NCI-H2029 treated with DMSO at 0.1 percent for 48 hours (cell line): ENCODE results near the gene RAP1GAP.

Experiments used
- DNase-seq: peaks from one replicate; lab custom pipeline; 2025; lab: John Stamatoyannopoulos, UW

Gene RAP1GAP

DNA sequence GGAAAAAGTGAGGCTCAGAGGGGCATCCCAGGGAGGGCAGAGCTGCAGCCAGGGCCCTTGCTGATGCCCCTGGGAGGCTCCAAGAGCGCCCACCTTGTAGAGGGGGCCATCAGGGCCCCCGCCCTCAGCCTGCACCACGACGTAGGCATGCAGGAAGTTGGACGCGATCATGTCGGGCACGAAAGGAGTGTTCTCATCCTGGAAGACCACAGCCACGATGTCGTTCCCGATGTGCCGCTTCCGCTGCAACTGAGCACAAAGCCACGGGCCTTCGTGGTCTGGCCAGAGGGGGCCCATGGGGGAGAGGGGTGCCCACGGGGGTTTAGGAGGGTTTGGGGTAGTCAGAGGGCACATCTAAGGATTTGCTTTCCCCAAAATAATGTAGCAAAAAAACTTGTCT is 59.1 kb downstream of the RAP1GAP start:
- DNase-seq, result no peak

DNA sequence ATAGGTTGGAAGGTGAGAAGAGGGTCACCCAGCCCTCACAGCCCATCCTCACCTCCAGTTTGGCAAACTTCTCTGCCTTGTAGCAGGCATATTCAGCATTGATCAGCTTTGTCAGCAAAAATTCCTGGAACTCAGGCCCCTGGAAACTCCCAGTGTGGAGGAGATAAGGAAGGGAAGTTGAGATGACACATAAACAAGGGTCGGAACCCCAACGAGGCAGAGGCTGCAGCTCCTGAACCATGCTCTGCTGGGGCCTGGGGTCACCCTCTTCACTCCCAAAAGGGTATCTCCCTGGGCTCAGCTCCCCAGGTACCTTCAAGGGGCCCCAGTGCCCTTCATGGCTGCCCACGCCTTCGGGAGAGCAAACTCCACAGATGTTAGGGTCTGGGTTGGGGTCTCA is 60.4 kb downstream of the RAP1GAP start:
- no peak for DNase-seq

DNA sequence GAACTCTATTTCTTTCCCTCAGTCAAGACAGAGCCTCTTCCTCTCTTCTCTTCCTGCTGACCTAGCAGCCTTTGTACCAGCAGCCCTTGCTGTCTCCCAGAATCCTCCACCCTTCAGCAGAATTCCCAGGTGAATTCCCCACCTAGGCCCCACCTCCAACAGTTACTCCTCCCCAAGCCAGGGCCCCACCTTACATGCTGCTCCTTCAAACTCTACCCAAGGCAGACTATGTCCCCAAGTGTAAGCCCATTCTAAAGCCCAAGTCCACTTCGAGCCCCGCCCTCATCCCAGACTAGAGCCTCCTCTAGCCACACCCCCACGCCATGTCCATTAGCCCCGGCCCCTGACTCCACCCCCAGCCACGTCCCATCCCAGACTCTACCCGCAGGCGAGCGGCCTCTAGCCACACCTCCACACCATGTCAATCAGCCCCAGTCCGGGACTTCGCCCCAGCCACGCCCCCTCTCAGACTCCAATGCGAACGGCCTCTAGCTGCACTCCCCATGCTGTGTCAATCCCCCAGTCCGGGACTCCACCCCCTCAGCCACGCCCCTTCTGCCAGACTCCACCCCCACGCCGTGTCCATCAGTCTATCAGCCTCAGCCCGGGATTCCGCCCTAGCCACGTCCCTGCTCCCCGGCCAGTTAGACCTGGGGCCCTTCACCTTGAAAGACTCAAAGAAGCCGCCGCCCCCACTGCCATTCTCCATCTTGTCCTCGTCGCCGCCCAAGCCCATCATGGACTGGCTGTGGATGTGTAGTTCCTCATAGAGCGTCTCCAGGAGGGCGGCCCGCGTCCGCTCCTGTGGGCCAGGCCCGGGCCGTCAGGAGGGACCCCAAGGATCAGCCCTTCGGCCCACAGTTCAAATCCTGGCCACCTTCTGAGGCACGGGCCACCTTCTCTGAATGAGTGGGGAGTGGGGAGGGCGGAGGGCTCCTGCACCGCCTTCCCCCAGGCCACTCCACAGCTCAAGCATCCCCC is 61.3 kb downstream of the RAP1GAP start:
- DNase-seq, result peak; percentile 68

DNA sequence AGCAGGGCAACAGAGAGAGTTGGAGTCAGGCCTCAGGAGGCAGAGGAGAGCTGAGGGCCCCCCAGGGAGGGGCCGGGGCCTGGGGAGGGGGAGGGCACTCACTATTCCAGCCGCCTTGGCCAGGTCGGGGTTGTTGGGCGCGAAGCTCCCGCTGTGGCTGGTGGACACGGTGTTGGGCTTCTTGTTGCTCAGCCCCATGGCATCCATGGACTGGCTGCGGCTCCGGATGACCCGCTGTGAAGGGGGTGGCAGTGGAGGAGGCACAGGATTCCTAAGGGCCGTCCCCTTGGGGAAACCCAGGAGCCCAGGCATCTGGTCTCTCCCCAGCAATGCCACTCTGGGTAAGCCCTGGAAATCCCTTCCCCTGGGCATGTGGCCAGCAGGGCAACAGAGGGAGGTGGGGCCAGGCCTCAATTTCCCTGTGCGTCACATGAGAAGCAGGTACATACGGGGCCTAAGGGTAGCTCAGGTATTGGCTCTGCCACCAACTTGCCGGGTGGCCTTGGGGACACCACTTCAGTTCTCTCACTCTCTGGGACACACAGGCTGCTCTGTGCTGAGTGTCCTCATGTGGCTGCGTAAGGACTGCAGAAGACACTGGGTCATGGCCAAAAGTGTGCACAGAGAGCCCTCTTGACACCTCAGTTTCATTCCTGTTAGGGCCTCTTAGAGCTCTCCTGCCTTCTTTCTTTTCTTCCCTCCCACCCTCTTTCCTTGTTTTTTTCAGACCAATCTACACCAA is 63.0 kb downstream of the RAP1GAP start:
- no peak for DNase-seq

DNA sequence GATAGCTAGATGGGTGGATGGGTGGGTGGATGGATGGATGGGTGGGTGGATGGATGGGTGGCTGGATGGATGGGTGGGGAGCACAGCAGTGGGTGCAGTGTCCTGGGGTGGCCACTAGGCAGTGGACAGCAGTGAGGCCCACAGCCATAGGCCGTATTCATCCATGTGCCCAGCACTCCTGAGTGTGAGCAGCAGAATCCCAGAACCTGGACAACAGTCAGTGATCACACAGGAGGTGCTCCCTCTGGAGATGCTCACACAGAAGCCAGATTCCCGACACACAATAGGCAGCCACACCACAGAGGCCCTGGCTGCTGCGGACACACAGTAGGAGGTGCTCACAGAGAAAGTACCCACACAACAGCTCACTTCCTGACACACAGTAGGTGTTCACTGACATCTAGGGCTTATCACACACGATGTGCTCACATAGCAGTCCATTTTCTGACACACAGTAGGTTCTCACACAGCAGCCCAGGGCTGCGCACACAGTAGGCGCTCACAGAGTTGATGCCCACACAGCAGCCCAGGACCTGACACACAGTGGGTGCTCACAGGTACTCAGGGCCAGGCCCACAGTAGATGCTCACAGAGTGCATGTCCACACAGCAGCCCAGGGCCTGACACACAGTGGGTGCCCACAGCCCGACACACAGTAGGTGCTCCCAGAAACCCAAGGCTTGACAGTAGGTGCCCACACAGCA is 64.0 kb downstream of the RAP1GAP start:
- no peak for DNase-seq

DNA sequence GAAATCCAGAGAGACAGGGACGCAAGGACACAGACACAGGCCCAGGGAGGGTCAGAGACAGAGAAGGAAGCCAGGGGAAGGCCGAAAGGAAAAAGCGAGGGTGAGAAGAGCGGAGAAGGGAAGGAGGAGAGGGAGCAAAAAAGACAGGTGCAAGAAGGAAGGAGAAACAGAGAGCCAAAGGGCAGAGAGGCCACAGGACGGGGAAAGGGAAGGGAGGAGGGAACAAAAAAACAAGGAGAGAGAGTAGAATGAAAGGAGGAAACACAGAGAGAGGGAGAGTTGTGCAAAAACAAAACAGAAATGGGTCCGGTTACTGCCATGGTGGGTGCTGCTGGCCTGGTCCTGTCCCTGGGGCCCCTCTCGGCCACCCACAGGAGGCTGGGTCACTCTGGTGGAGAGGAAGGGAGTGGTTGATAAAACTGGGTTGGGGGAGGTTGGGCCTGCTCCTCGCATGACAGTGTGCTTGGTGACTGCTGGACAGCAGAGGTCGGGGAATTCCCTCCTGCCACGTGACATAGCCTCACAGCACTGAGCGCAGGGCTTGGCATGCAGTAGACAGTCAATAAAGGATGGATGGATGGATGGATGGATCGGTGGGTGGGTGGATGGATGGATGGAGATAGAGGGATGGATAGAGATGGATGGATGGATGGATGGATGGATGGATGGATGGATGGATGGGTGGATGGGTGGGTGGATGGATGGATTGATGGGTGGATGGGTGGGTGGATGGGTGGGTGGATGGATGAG is 64.8 kb downstream of the RAP1GAP start:
- no peak for DNase-seq

DNA sequence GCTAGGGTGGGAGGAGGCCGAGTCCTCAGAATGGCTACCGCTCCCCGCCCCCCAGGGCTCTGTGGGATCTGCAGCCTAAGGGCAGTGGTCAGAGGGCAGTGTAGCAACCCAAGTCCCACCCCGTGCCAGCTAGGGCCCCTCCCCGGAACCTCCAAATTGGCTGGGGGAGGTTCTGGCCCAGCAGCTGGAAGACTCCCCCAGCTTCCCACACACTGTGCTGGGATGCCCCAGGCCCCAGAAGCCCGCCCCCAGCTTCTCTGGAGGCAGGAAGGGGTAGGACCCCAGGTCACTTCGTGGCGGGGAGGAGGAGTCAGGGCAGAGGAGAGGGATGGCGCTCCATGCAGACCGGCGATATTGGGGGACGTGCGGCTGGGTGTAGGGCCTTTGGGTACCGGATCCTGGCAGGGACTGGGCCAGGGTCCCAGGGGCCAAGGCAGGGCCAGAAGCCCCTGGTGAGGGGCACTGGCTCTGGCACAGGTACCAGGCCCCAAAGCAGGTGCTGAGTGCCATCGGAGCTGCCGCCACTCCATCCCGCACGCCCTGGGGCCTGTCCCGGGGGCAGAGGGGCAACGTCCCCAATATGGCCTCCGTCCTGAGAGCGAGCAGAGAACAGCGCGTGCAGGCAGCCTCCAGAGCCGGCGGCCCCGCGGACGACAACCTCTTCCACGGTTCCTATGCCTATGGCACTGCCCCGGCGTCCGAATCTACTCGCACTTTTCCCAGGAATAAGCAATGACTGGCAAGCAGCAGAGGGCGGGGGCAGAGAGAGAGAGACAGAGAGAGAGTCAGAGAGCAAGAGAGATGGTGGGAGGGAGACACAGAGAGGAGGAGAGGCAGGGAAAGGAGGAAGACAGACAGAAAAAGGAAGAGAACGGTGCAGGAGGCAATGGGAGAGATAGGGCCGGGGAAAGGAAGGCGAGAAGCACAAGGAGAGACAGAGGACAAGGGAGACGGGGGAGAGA is 65.7 kb downstream of the RAP1GAP start:
- DNase-seq, result no peak

DNA sequence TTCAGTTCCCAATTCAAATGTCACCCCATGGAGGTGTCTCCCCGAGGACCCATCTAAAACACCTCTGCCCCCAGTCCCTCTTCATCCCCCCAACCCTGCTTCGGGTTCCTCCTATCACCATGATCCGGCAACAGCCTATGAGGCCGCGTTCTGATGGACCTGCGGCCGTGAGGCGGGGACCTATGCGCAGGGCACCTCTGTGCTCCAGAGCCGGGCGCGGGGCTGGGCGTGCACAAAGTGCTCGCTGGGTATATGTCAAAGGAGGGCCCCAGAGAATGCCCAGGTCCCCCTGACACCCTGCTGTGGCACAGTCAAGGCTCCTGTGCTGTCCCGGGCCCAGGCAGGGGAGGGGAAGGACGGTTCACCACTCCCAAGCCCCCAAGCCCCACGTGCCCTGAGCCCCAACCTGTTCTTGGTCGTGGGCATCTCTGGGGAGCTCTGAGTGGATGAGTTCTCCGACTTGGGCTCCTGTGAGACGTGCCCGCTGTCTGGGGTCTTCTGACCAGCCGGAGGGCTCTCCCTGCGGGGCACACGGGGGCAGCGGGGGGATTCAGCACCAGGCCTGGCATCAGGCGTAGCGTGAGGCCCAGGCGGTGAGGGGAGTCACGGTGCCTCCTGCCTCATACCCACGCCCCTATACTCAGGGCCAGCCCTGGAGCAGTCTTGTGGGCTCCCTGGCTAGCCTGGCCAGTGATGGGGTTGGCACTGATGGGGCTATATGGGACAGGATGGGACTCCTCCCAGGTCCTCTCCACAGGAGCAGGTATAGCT is 67.7 kb downstream of the RAP1GAP start:
- no peak for DNase-seq

DNA sequence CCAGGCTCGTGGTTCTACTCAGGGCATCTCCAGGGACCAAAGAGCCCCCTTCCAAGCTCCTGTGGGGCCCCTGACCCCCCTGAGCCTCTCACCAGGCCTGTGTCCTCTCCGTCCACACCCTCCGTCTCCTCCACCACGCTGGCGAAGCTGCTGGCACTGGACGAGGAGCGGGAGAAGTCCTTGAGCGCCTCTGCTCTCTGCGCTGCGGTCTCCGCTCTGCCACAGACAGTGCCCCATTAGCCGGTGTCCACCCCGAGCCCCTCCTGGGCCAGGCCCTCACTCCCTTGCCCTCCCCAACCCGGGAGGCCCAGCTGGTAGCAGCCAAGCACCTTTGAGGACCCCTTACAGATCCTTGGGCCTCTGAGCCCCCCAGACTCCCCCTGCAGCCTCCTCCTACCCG is 69.8 kb downstream of the RAP1GAP start:
- DNase-seq, result no peak

DNA sequence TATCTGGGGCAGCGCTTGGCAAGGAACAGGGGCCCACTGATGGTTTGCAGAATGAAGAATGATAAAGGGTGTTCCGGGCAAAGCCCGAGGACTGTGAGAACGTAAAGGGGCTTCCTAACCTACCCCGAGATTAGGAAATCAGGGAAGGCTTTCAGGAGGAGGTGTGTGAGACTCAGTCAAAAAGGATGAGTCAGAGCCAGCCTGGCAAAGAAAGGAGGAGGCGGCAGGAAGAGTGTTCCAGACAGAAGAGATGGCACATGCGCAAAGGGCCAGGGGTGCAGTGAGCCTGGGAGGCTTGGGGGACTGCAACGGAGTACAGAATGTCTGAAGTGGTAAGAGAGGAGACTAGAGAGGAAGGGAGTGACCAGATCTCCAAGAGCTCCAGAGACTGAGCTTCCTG is 70.3 kb downstream of the RAP1GAP start:
- no peak for DNase-seq

DNA sequence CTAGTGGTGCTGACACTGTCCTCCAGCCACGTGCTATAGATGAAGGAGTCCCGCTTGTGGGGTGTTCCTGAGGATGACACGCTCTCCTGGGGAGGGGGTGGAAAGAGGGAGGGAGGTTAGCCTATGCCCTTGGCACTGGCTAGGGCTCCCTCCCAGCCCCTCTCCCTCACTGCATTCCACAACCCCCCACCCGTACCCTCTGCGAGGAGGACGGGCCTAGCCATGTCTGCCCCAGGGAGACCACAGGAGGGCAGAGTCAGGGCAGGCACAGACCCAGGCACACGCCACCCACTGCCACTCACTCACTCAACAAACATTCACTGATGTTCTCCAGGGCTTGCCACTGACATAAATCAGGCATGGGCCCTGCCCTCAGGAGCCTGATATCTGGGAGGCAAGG is 70.7 kb downstream of the RAP1GAP start:
- no peak for DNase-seq

DNA sequence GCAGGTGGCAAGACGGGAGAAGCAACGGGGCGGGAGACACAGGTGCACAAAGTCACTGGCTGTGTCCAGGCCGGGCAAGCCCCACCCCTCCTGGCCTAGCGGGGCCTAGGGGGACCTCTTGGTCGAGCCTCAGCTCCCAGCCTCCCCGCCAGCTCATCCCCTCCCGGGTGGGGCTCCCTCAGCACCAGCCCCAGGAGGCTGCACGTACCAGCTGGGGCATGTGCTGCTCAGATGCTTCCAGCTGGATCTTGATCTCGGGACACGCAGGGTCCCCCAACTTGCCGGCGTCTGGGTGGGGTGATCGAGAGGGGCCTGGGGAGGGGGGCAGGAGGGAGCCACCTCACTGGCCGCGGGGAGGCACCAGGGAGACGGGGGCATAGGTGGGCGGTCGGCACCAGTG is 71.4 kb downstream of the RAP1GAP start:
- no peak for DNase-seq

DNA sequence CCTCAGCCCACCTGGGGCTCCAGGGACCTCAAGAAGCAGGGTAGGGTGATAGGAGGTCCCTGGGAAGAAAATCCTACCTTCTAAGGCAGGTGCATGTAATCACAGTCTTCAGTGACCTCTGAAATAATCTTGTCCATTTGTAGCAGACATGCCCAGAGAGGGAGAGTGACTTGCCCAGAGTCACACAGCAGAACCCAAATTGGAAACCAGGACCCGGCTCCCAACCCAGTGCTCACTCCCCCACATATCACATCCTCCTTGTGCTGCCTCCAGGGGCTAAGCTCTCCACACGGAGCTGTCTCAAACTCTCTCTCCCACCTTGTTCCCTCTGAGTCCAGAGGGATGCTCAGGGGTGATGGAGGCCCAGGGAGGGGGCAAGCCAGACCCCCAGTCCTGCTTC is 72.5 kb downstream of the RAP1GAP start:
- DNase-seq, result no peak

DNA sequence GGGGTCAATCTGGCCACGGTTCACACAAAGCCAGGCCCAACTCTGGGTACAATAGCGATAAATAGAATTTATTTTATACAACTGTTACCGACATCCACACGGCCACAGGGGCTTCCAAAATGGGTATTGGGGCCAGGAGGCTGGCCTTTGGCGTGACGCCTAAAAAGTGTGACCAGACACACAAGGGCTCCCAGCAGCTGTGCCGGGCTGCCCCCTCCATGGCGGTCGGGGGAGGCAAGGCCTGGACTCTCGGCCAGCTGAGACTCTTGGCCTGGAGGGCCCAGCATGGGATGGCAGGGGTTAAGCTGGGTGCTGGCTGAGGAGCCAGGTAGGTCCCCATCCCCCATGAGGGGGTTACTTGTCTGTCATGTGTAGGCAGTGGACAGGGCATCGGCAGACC is 73.0 kb downstream of the RAP1GAP start:
- no peak for DNase-seq

DNA sequence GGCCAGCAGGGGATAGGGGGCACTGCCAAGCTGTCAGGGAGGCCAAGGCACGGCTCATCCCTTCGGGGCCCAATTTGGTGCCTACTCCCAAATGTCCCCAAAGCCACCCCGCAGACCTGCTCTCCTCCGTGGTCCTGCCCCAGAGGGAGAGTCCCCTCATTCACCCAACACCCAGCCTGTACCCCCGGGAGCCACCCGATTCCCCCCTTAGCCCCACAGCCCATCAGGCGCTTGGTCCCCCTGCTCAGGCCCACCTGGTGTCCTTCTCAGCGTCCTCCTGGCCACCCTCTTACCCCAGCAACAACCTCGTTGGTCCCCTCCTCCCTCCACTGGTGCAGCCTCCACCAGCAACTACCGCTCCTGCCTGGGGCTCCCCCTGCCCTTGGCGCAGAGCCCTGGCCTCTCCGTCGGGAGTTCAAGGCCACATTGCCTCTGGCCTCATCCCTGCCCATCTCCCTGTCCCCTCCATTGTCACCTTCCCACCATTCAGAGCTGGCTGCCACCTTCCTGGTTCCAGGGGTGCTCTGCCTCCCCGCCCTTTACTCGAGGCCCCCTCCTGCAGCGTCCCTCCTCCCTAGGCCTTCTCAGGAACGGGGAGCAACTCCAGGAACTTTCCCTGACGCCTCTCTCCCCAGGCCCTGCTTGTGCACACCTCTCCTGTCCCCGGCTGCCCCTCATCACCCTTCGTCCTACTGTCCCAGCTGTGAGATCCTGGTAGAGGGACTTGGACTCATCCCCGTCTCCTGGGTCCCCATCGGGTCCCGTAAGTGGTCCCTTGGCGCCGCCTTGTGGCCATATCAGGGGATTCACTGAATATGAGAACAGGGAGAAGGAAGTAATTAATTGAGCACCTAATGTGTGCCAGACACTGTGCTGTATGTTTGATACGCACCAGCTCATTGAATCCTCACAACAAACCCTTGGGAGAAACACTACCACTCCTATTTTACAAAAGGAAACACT is 73.9 kb downstream of the RAP1GAP start:
- no peak for DNase-seq

DNA sequence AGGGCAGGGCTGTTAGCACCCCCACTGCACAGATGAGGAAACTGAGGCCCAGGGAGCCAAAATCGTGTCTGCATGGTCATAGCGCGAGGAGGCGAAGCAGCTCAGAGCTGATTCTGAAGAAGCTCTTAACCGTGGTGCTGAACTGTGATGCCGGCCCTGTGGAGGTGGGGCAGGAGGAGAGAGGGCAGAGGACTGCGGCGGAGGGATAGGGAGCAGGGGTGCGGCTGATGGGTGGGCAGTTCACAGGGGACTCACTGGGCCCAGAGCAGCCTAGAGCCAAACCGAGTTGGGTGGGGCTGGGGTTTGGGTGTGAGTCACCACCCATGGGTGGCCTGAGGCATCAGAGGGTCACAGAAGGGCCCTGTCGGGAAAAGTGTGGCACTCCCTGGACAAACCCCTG is 74.7 kb downstream of the RAP1GAP start:
- no peak for DNase-seq

DNA sequence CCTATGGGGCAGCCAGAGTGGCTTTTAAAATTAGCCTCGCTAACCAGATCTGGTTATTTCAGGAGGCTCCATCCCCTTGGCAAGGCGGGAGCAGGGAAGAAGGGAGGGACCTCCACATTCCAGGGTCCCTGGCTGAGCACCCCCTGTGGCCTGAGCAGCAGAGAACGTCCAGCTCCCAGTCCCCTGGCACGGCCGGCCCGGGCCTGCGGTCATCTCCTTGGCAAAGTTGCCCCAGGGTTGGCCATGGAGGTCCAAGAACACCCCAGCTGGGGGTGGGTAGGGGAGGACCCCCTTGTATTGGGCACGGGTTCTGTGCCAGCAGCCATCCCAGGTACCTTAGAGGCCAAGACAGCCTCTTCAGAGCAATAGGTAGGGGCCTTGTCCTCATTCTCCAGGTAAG is 75.9 kb downstream of the RAP1GAP start:
- no peak for DNase-seq

DNA sequence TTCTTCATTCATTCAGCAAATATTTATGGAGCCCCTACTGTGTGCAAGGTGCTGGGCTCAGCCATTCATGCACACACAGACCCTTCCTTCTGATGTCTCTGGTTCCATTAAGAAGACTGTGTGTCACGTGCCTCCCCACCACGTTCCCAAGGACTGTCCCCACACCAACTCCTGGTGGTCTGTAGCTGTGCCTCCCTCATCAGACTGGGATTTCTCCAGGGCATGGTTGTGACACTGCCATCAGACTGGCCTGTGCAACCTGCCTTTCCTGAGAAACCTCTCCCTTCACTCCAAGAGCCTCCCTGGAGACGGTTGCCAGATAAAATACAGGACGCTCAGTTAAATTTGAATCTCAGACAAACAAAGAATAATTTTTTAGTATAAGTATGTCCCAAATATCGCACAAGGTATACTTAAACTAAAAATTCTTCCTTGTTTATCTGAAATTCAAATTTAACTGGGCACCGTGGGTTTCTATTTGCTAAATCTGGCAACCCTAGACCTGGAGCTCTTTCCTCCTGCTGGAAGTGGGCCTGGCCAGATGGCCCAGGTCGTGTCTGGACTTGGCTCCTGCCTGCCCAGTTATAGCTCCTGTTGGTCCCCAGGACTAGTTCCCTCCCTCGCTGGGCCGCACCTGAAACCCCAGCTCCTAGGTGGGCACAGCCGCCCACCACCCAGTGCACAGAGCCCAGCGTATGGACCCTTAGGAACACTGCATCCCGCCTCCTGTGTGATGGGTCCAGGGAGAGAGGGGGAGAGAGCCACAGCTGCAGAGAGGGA is 76.9 kb downstream of the RAP1GAP start:
- no peak for DNase-seq
